Loucy (cell line): Measurements from ENCODE around the gene SIX3.

Experiments
- CTCF ChIP-seq: fragments of 200-600 bp; sonication (generic); conservative IDR thresholded peaks from 2 replicates; pipeline ENCODE4 v1.5.1; 2014; ENCODE audit warnings: mild to moderate bottlenecking, antibody characterized with exemption, low read length
- EZH2phosphoT487 ChIP-seq: fragments of 200-600 bp; IDR thresholded peaks from 2 replicates; pipeline ENCODE4 v1.6.1; 2018; ENCODE audit warnings: antibody characterized with exemption, mild to moderate bottlenecking, moderate library complexity, borderline replicate concordance

- TF ChIP-seq CTCF, result no peak
- TF ChIP-seq EZH2phosphoT487, result no peak
Measured at GRCh38 chr2:44967056-44967455, 25.6 kb downstream of the SIX3 start.
